Left ventricle myocardium superior (tissue), 1 donor: ENCODE results near the gene RNPS1. TPM values are rescaled to one million over a fixed set of nuclear protein-coding genes. Genes with fewer than 3 reads are reported as not detected.

Source experiments
- ATAC-seq: fragments of 200-7000 bp; cut with Tn5 transposase; one replicate; pipeline ENCODE4 v1.9.1; 2020; ENCODE audit warnings: mild to moderate bottlenecking, moderate library complexity
- DNase-seq: peaks from one replicate; pipeline ENCODE4 v3.0.0-alpha.2; 2020
- intact Hi-C: fragments of 100-400 bp; cut with micrococcal nuclease; formaldehyde crosslinking; loops from one replicate; pipeline ENCODE4 v1.11.0; 2022
- total RNA-seq: library from RNA; stranded (reverse); fragmentation: NEBNext Ultra II Directional; extraction: Animal tissue kit (Norgen Biotek cat#: 25700); gene quantifications from one replicate; pipeline ENCODE4 v1.2.1, GENCODE V29; 2021
- donor health status: DM: no; HTN: yes; CAD: no; lungs with severe emphysema.

RNPS1 gene
- total RNA-seq, 1 donor from 2014 or later = 113 TPM

- intact Hi-C loops = no loop called here
- DNase-seq (peak; percentile 25), ATAC-seq (no peak)
These were observed 39.6 kb downstream of the RNPS1 start for GRCh38 chr16:2228161-2228824.

GRCh38 chr16:2226918-2227317, 41.0 kb downstream of the RNPS1 start:
- DNase-seq (no peak), ATAC-seq (no peak)
- intact Hi-C loops = no loop called here

GRCh38 chr16:2226245-2226793, 41.6 kb downstream of the RNPS1 start:
- intact Hi-C loops = no loop called here
- DNase-seq = no peak
- ATAC-seq = no peak

GRCh38 chr16:2223942-2224486, 43.9 kb downstream of the RNPS1 start:
- peak; percentile 53 for ATAC-seq
- DNase-seq = no peak
- intact Hi-C loops = no loop called here

DNA sequence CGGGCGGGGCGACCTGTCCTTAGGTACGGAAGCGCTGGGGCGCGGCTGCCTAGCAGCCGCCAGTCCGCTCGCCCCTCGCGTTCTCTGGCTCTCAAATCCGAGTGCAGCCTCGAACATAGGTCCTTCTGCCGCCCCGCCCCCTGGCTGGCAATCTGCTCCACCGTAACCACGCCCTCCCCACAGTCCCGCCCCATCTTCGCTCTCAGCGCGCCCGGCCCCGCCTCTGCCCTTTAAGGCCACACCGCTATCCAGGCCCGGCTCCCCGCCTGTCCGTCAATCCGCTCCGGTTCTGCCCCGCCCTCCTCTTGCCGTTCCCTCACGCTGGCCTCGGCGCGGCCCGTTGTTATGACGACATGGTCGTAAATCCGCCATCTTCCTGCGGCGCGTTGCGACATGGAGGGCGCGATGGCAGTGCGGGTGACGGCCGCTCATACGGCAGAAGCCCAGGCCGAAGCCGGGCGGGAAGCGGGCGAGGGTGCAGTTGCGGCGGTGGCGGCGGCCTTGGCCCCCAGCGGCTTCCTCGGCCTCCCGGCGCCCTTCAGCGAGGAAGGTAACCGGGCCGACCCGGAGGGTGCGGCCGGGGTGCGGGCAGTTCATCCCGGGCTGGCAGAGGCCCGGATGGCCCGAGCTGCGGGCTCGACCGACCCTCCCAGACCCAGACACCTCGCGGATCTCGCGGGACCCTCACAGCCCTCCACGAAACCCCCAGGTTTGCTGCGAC, 44.5 kb downstream of the RNPS1 start, which contains the start of gene E4F1:
Gene E4F1 (plus strand): TSS at position 371 of the 721 bp plus-strand sequence. CDS start 23 bp downstream, at position 394.
- intact Hi-C loops = no loop called here
- peak; percentile 99 for ATAC-seq

DNA sequence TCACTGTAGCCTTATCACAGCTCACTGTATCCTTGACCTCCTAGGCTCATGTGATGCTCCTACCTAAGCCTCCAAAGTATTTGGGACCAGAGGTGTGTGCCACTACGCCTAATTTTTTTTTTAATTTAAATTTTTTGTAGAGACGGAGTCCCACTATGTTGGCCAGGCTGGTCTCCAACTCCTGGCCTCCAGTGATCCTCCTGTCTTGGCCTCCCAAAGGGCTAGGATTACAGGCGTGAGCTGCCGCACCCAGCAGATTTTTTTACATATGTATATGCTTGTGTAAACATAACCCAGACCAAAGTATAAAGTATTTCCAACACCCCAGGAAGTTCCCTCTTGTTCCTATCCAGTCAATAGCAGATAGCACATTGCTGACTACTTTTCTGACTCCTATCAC, 51.6 kb downstream of the RNPS1 start:
- no peak for DNase-seq
- intact Hi-C loops = no loop called here
- ATAC-seq = no peak

More for the DNA sequence above, 44.5 kb downstream of the RNPS1 start, which contains the start of gene E4F1:
- peak; percentile 100 for DNase-seq

DNA sequence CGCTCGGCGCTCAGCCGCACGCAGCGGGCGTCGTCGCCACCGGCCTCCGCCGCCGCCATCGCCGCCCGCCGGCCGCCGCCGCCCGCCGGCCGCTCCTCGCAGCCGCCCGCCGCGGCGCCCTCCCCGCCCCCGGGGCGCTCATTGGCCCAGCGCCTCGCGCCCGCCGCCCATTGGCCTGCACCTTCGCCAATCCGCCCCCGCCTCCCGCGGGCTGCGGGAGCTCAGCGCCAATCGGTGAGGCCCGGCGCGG, 53.3 kb downstream of the RNPS1 start, which contains the start of gene PGP:
Gene PGP (minus strand): TSS at position 122 of the 250 bp plus-strand sequence. CDS start 63 bp downstream, at position 59.
- DNase-seq (no peak), ATAC-seq (peak; percentile 84)
- intact Hi-C loops = no loop called here

- ATAC-seq = no peak
- no peak for DNase-seq
- intact Hi-C loops = no loop called here
These were observed 53.9 kb downstream of the RNPS1 start for GRCh38 chr16:2213817-2214718.

DNA sequence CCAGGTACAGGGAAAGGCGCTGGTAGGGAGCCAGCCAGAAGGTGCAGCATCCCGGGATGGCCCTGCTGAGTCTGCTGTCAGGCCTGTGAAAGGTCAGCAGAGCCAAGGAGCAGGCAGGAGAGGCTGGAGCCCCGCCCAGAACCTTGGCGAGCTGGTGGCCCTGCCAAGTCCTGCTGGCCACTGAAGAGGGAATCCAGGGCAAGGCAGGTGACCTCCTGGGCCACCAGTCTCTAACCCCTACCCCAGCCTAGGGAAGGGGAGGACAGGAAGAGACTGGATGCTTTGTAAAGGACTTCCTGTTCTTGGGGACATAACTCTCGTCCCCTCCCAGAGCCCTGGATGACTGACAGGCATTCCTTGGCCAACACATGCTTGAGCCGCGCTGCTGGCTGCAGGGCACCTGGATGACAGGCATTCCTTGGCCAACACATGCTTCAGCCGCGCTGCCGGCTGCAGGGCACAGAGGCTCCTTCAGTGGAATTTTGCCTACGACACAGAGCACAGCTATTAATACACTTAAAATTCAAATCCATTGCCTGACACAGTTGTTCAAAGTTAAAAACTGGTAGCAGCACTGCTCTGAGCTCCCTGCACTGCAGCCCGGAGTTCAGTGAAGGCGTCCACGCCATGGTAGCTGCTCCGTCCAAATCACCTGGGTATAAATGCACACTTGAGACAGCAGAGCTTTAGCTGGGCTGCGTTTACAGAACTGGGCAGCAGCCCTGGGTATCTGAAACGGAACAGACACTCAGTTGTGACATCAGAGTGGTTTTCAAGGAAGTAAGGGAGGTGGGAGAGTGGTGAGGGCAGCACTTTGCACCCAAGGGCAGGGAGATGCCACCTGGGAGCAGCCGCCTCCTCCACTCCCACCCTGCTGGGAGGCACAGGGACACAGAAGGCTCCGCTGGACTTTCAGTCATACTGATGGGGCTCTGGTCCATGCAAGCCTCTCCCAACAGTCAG, 55.3 kb downstream of the RNPS1 start:
- peak; percentile 83 for DNase-seq
- intact Hi-C loops = no loop called here
- ATAC-seq = peak; percentile 50

DNA sequence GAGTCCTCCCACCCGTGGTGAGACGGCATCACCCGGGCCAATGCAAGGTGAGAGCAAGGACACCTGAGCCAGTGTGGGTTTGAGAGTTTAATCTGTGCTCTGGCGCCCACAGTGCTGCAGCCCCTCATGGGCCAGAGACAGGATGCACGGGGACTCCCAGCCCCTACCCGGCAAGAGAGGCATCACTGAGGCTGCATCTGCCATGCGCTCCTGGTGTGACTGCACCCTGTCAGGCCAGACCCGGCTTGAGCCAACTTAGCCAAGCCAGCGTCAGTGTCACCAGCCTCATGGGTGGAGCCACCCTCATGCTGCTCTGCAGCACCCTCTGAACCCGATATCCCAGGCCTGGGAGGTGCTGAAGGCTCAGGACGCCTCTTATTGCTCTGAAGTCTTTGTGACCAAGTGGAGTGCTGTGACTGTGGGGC, 56.0 kb downstream of the RNPS1 start:
- ATAC-seq = peak; percentile 0
- intact Hi-C loops = no loop called here
- no peak for DNase-seq

DNA sequence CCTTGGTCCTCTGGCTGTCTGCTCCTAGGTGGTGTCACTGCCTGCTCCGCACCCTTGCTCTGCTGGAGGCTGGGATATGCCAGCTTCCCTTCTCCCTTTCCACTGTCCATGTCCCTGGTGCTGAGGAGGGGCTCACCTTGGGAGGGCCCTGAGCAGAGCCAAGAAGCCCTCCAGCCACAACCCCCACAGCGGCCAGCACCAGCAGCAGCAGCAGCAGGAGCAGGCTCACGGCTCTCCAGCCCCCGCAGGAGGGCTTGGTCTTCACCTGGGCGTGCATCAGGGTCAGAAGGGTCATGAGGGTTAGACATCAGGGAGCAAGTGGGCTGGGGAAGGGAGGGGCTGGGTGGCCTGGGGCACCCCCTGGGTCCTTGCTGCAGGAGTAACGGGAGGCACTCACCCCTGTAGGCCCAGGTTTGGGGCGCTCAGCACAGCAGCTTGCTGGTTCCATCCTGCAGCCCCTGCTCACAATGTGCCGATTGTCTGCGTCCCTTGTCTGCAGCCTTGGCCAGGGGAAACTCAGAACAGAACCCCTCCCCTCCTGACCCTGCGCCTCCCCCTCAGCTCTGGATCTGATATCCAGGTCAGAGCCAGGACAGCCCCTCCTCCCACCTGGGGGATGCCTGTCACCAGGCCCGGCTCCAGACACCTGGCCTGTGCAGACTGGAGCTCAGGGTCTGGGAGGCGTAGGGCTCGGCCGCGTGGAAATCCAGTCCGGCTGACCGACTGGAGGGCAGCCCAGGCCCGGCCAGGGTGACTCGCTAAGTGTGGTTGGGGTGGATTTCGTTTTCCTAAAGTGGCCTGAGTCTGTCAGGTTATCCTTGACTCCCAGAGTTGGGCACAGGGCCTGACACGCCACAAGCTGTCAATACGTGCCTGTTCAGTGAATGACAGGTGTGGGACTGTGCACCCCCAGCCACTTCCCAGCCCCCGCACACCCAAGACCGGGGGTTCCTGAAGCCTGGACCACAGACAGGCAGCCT, 57.2 kb downstream of the RNPS1 start, which contains the start of gene BRICD5:
Gene BRICD5 (minus strand): TSS at position 478 of the 980 bp plus-strand sequence. CDS start 30 bp downstream, at position 448.
- intact Hi-C loops = no loop called here
- no peak for ATAC-seq
- DNase-seq = no peak

GRCh38 chr16:2210009-2210332, 58.0 kb downstream of the RNPS1 start:
- no peak for ATAC-seq
- no peak for DNase-seq
- intact Hi-C loops = no loop called here

DNA sequence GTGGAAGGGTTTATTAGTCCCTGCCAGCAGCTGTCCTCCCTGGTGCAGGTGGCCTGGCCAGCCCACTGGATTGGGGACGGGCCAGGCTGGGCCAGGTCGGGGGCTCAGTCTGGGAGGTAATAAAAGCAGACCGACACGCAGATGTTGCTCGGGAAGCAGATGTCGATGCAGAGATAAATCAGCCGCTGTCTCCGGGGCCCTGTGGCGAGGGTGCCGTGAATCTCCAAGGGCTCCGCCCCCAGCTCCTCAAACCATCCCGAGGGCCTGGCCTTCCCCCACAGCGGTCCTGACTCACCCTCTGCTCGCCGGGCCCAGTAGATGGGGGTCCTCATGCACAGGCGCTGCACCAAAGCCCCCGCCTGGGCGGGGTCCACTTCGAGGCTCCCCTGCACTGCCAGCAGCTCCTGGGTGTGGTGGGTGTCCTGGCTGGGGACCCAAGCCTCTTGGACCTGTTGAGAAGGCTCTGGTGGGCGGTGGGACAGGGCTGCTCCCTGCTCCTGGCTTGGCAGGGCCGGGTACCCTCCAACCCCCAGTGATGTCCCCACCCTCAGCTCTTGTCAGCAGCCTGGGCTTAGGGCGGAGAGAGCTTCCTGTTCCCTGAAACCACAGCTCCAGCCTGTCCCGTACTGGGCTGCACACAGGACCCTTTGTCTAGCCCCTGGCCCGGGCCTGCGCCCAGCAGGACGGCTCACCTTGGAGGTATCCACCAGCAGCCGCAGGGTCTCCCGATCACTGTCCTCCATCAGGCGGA, 58.5 kb downstream of the RNPS1 start:
- no peak for DNase-seq
- intact Hi-C loops = no loop called here
- no peak for ATAC-seq

DNA sequence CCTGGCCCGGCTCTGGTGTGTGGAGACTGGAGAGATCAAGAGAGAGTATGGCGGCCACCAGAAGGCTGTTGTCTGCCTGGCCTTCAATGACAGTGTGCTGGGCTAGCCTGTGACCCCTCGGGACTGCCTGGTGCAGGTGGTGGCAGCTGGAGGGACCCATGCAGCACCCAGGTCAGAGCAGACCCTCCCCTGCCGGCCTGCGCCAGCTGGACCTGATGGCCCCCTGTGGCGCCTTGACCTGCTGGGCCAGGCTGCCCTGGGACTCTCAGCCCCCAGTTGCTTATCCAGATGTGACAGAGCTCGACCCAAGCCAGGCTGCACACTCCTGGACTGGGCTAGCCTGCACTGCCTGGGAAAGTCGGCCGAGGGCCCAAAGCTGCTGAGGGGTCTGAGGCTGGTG, 59.2 kb downstream of the RNPS1 start:
- DNase-seq = no peak
- no peak for ATAC-seq
- intact Hi-C loops = no loop called here

- no peak for DNase-seq
- intact Hi-C loops = no loop called here
- no peak for ATAC-seq
These were observed 59.6 kb downstream of the RNPS1 start for GRCh38 chr16:2208308-2208707.

DNA sequence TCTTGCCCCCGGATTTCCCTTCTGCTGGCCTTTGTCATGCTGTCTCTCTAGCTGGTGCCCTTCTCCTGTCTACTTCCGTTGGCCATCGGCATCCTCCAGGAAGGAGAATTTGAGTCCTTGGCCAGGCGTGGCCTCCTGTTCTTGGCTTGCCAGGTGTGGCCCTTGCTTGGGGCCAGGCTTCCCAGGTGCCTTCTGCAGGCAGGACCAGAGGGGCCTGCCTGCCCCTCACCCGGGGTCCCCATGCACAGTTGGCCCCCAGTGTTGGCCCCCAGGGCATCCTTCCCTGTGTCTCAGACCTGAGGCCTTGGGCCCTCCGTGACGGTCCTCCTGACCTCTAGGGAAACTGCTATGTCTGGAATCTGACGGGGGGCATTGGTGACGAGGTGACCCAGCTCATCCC, 60.1 kb downstream of the RNPS1 start:
- intact Hi-C loops = no loop called here
- DNase-seq = no peak
- no peak for ATAC-seq
